ENCODE results near the gene EIF4G1.

- TF ChIP-seq CTCF (IDR thresholded peaks at IDR 0.05) (no peak), POLR2A (IDR thresholded peaks at IDR 0.05) (no peak), EP300 (IDR thresholded peaks at IDR 0.05) (no peak), POLR2AphosphoS5 (IDR thresholded peaks at IDR 0.05) (no peak)
Observed at GRCh38 chr3:184380627-184381260, 66.3 kb downstream of the EIF4G1 start.
